MV-4-11 (cell line): Measurements from ENCODE around the gene TIPARP.

Experiments
- DNase-seq: peaks from one replicate; lab custom pipeline; 2025; lab: John Stamatoyannopoulos, UW

TIPARP gene

DNA sequence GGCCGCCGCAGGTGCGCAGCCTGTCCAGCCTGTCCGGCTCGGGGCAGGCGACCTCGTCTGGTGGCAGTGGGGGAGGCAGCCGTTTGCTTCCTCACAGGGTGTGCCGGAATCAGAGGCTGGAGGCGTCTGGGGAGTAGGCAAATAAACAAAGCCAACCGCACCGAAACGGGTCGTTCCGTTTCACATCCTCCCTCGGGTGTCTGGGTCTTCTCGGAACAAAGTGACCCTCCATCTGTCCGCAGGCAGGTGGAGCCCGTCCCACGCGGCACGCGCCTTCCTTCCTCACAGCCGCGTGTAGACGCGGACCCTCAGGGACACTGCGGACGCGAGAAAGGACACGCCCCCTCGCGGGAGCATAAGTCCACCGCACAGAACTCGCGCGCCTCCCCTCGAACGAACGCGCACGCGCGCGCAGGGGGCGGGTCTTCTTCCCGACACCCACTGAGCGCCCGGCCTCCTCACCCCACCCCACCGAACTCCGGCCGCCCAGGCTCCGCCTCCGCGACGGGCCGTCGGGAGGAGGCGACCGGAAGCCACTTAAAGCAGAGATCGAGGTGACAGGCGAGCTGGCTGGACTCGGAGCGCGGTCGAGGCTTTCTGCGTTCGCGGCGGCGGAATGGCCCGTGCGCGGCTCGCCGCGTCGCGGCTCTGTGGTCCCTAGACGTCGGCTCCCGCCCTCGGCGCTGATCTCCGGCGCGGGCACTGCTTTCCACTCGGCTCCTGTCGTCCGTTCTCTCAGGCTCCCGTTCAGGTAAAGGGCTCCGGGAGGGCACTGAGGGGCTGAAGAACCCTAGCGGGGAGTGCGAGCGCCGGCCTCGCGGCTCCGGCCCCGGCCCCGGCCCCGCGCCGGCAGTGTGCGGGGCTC, at the start of gene TIPARP:
Gene TIPARP (plus strand): TSS at position 545 of the 865 bp plus-strand sequence. CDS start 3,108 bp downstream, outside the sequence.
- peak; percentile 97 for DNase-seq

GRCh38 chr3:156626104-156626503, 48.3 kb upstream of the TIPARP start:
- no peak for DNase-seq

GRCh38 chr3:156627946-156628569, 46.3 kb upstream of the TIPARP start:
- DNase-seq, result no peak

DNA sequence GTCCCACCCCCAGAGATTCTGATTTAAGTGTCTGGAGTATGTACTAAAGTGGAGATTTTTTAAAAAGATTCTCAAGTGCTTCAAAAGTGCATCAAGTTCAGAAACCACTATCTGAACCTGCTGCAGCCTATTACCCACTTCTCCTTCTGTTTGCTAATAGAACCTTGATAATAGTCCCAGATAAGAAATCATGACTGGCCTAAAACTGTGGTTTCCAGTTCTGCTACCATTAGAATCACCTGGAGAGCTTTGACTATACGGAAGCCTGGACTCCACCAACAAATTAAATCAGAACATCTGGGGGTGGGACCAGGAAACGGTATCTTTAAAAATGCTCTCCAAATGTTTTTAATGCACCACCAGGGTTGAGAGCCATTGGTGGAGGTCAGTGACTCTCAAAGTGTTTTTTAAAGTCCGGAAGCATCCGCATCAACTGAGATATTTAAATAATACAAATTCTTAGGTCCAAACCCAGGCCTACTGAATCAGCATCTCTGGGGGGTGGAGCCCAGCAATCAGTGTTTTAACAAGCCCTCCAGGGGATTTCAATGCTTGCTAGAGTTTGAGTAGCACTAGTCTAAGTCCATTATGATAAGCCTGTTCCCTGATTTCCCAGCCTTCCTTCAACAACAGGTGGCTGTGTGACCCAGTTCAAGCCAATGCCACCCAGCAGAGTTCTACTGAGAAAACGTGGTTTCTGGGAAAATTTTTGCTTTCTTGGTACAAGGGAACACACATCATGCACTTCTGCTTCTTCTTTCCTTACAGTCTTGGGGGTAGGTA, 45.4 kb upstream of the TIPARP start:
- no peak for DNase-seq

DNA sequence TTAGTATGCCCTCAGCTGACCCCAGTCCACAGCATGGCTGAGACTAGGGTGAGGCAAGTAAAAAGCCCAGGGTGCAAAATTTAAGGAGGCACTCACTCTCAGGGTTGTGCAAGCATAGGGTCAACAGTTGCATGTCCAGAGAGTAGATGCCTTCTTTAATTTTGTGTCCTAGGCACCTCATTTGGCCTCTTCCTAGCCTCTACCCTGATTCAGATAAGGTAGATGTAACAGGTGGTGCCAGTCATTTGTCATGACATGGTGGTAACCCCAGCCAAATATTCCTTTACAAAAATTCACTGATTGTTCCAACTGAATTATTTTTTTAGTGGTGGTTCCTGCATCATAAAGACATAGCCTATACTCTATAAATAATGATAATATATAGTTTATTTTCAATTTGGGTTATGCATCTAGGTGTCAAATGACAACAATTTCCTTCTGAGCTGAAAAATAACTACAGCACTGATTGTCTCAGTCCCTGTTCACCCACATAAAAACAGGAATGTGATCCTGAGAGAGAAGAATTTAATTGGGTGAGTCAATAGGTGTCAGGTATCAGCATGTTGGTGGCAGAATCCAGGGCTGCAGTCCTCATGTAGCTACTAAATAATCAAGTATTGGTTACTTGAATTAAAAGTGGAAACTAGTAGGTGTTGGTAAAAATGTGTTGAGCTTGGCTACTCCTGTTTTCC, 44.2 kb upstream of the TIPARP start:
- no peak for DNase-seq

- no peak for DNase-seq
Measured at GRCh38 chr3:156630773-156631093, 43.7 kb upstream of the TIPARP start.

- no peak for DNase-seq
Measured at GRCh38 chr3:156631323-156631722, 43.1 kb upstream of the TIPARP start.

- peak; percentile 7 for DNase-seq
Measured at GRCh38 chr3:156632601-156633000, 41.8 kb upstream of the TIPARP start.

DNA sequence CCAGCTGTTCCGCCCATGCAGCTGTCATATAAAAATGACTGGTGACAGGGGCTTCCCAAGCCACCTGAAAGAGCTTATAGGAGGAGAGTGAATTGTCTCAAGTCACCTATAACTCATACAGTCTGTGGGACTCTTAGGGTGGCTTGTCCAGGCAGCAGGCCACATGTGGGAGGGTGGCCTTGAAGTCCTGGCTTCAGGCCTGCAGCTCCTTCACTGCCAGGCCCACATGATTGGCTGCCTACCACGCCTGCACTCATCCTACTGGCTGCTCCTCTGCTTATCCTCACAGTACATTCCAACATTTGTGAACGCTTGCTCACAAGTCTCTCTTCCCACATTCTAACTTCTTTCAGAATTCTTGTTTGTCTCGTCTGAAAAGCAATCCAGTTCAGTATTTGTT, 41.1 kb upstream of the TIPARP start:
- DNase-seq, result no peak

- DNase-seq, result no peak
Measured at GRCh38 chr3:156635034-156635433, 39.4 kb upstream of the TIPARP start.

DNA sequence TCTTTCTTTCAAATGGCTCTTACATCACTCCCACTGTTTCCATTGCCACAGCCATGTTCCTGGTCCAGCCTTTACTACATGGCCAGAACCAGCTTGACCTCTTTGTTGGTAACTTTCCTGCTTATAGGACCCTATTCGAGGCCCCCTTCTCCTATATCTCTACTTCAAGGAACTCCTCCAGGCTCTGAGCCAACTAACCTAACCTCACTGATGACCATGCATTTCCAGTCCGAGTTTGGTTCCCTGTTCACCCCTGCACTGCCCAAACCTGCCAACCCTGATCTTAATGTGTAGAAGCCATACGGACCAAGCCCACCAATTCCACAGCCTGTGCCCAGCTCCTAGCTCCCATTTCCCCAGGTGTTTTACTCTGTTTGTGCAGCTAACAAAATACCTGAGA, 38.4 kb upstream of the TIPARP start:
- no peak for DNase-seq

DNA sequence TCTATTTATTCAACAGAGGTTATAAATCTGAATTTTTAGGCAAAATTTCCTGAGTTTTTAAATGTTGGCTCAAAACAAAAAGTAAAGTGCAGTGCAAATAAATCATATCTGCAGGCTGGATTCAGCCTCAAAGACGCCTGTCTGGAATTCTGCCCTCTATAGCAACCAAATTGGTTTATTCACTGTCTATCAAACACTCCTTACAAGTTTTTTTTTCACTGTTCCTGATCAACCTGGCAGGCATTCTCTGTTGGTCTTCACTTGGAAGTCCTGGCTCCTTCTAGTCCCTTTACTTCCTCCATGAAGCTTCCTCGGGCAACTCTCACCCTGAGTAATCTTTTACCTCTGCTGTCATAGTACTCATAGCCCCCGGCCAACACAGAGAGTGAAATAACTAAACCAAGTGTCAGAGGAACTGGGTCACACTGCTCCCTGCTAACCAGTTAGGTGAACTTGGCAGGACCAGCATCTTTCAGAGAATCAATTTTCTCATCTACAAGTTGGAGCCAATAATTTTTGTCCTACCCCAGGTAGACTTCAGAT, 36.8 kb upstream of the TIPARP start:
- DNase-seq, result no peak

- DNase-seq, result no peak
Measured at GRCh38 chr3:156638271-156638670, 36.1 kb upstream of the TIPARP start.

GRCh38 chr3:156639414-156640023, 34.9 kb upstream of the TIPARP start:
- no peak for DNase-seq

GRCh38 chr3:156641618-156641975, 32.8 kb upstream of the TIPARP start:
- no peak for DNase-seq

DNA sequence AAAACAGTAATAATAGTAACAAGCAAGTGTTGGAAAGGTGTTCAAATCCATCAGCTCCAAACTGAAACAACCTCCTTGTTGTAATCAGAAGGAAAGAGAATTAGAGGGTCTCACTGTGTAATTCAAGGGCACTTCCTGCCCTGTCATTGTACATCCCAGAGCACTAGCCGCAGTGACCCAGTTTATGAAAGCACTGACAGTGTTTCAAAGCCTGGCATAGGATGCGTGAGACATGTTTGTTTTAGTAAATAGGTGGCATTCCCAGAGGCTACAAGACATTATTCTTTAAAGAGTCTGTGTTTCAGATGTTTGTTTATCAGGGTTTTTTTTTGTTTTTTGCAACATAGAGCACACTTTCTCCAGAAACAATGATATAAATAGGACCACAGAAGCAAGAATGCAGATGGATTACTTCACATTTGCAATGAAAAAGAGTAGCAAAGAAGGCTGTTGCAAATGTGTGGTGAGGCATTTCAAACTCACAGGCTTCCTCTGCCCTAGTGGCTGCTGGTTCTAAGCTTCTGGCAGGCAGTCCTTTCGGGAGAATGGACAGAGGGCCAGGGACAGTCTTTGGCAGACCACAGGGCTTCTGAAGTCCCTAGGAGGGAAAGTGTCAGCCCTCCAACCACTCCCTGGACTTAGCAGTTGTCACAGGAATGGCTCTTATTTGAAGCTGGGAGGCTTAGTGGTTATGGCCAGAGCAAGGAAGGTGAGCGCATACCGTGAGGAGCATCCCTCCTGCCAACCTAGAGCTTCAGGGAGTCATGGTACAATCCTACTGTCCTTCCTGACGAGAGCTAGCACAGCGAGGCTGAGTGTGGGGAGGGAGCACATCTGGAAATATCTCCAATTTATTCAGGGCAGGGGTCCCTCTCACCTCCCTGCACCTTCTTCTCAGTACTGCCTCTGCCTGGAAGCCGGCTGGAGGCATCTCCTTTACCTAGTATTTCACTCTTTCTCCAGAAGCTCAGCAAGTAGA, 31.4 kb upstream of the TIPARP start:
- DNase-seq, result peak; percentile 52

DNA sequence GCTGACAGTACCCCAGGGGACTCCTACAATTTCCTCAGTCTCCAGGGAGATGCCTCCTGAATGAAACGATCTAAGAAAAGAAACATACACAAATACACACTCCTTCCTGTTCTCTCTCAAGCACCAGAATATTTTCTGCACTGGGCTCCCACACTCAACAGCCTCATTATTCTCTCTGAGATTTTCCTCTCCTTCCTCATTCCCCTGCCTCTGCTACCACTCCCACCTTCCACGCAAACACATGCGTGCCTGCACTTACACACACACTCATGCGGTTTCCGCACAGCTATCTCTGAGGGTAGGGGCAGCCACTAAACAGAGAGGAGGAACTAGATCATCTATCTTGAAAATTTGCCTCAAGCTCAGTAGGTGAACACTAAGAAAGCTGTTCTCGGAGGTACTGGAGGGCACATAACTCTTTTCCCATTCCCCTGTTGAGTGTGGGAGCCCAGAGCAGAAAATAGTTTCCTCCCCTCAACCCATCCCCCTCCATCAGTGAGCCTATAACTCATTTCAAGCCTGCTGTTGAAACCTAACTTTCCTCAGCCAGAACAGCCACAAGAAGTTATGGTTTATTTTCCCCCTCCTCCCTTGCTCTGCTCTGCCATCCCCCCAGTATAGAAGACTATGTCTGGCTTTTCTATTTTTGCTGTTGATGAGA, 30.5 kb upstream of the TIPARP start:
- peak; percentile 92 for DNase-seq

- DNase-seq, result no peak
Measured at GRCh38 chr3:156644958-156645357, 29.4 kb upstream of the TIPARP start.

DNA sequence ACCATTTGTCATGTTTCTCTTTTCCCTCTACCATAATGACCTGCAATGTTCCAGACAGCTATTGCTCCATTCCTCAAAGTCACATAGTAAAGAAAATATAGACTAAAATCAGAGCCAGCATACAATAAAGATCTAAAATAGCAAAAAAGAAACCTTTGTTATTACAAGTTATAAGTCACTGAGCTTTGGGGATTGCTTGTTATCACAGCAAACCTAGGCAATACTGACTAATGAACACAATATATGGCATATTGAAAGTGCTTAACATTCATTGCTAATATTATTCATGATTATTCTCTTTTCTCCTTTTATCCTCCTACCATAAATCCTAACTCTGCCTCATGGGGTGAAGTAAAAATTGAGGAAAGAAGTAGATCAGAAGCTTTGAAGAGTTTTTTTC, 27.4 kb upstream of the TIPARP start:
- DNase-seq, result no peak

DNA sequence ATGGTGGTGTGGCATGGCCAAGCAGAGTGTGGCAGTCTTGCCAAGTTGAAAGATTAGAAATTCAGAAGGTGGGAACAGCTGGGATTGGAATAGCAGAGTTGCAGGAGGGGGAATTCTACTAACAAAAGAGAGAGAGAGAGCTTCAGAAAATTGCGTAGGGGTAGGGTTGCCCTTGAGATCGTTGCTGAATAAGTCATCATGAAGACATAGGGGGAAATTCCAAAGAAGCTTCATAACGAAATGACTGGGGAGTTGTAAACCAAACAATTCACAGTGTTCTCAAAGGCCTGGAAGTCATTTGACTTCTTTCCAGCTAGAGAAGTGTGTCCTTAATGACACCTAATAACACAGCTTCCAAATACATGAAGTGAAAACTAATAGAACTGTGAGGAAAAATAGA, 26.3 kb upstream of the TIPARP start:
- no peak for DNase-seq
